ENCODE results near the gene EIF4ENIF1.
"Not testable (repeated sequence)": the region's sequence is repeated elsewhere in the genome, so short reads cannot be mapped to it uniquely, and the experiment has no call there.

Gene EIF4ENIF1

GRCh38 chr22:31492151-31492550 is 2.5 kb upstream of the EIF4ENIF1 start:
- in situ Hi-C loops (cut with MboI; ENCODE audit: low sequenced_read_pairs, unreplicated experiment) = no loop called here
- DNase-seq (ENCODE audit: low spot score) = no peak
- TF ChIP-seq, protein P1, sequence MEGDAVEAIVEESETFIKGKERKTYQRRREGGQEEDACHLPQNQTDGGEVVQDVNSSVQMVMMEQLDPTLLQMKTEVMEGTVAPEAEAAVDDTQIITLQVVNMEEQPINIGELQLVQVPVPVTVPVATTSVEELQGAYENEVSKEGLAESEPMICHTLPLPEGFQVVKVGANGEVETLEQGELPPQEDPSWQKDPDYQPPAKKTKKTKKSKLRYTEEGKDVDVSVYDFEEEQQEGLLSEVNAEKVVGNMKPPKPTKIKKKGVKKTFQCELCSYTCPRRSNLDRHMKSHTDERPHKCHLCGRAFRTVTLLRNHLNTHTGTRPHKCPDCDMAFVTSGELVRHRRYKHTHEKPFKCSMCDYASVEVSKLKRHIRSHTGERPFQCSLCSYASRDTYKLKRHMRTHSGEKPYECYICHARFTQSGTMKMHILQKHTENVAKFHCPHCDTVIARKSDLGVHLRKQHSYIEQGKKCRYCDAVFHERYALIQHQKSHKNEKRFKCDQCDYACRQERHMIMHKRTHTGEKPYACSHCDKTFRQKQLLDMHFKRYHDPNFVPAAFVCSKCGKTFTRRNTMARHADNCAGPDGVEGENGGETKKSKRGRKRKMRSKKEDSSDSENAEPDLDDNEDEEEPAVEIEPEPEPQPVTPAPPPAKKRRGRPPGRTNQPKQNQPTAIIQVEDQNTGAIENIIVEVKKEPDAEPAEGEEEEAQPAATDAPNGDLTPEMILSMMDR (IDR thresholded peaks at IDR 0.05; ENCODE audit: borderline replicate concordance, control extremely low read depth, extremely low read depth, insufficient read depth, missing control alignments) = no peak

GRCh38 chr22:31491218-31491962 is 1.7 kb upstream of the EIF4ENIF1 start:
- TF ChIP-seq, protein P1 (IDR thresholded peaks at IDR 0.05; ENCODE audit: borderline replicate concordance, control extremely low read depth, extremely low read depth, insufficient read depth, missing control alignments) = no peak
- DNase-seq (ENCODE audit: low spot score) = no peak
- in situ Hi-C loops (cut with MboI; ENCODE audit: low sequenced_read_pairs, unreplicated experiment) = no loop called here

GRCh38 chr22:31490496-31490925 is 869 bp upstream of the EIF4ENIF1 start:
- in situ Hi-C loops (cut with MboI; ENCODE audit: low sequenced_read_pairs, unreplicated experiment) = no loop called here
- TF ChIP-seq, protein P1 (IDR thresholded peaks at IDR 0.05; ENCODE audit: borderline replicate concordance, control extremely low read depth, extremely low read depth, insufficient read depth, missing control alignments) = no peak
- DNase-seq (ENCODE audit: low spot score) = peak; percentile 79

DNA sequence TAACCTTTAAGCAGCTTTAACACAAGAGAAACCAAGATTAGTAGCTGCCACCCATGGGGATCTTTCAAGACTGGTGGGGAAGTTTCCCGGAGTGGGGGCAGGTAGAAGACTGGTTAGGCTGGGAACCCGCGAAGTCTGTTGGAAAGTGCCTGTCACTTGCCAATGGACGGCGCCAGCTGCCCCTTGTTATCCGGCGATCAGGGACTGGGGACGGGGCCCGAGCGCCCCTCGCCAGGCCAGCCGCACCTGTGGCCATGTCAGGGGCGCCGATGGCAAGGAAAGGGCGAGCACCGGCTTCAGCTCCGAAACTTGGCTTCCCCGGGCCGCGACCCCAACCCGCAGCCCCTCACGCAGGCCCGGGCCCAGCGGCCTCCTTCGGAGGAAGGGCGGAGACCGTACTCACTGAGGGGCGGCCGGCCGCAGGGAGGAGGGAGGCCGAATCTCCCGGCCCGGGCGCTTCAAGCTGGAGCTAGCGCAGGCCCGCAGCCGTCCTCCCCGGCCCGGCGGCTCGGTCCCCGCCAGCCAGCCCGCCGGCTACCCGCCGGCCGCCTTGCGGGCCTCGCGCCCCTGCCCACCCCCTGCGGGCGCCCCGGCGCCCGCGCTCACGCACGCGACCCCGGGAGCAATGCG is 539 bp downstream of the EIF4ENIF1 start:
- TF ChIP-seq, protein P1 (IDR thresholded peaks at IDR 0.05; ENCODE audit: borderline replicate concordance, control extremely low read depth, extremely low read depth, insufficient read depth, missing control alignments) = no peak
- DNase-seq (ENCODE audit: low spot score) = peak; percentile 69
- in situ Hi-C loops (cut with MboI; ENCODE audit: low sequenced_read_pairs, unreplicated experiment) = no loop called here

DNA sequence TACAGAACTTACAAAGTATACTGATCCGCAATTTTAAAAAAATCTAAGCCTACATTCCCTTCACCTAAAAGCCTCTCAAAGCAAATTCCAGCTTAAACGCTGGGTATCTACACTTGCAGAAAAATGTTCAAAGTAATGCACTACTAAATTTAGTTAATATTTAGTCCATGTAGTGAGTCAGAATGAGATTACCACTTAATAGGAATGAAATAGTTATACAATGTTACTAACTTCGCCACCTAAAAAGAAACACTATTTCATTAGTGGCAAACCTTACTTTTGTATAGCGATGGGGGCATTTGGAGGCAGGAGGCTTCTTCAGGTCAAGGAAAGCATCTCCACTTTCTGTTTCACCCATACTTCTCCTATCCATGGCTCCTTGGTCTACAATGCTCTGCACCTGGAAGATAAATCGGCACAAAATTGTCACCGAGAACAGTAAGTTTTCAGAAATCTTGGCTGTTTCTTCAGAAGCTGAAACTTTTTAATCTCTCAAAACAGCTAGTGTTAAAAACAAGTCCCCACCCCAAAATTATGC is 1.2 kb downstream of the EIF4ENIF1 start:
- in situ Hi-C loops (cut with MboI; ENCODE audit: low sequenced_read_pairs, unreplicated experiment) = no loop called here
- TF ChIP-seq, protein P1 (IDR thresholded peaks at IDR 0.05; ENCODE audit: borderline replicate concordance, control extremely low read depth, extremely low read depth, insufficient read depth, missing control alignments) = no peak
- DNase-seq (ENCODE audit: low spot score) = peak; percentile 35

- TF ChIP-seq, protein P1 (IDR thresholded peaks at IDR 0.05; ENCODE audit: borderline replicate concordance, control extremely low read depth, extremely low read depth, insufficient read depth, missing control alignments) = no peak
- no peak for DNase-seq (ENCODE audit: low spot score)
- in situ Hi-C loops (cut with MboI; ENCODE audit: low sequenced_read_pairs, unreplicated experiment) = no loop called here
These were observed 2.7 kb downstream of the EIF4ENIF1 start for GRCh38 chr22:31486951-31487350.

DNA sequence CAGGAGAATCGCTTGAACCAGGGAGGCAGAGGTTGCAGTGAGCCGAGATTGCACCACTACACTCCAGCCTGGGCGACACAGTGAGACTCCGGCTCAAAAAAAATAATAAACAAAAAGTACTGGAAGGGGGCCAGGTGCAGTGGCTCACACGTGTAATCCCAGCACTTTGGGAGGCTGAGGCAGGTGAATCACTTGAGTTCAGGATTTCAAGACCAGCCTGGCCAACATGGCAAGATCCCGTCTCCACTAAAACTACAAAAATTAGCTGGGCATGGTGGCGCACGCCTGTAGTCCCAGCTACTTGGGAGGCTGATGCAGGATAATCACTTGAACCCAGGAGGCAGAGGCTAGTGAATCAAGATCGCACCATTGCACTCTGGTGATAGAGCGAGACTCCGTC is 3.3 kb downstream of the EIF4ENIF1 start:
- in situ Hi-C loops (cut with MboI; ENCODE audit: low sequenced_read_pairs, unreplicated experiment); DNase-seq (ENCODE audit: low spot score): not testable (repeated sequence)

DNA sequence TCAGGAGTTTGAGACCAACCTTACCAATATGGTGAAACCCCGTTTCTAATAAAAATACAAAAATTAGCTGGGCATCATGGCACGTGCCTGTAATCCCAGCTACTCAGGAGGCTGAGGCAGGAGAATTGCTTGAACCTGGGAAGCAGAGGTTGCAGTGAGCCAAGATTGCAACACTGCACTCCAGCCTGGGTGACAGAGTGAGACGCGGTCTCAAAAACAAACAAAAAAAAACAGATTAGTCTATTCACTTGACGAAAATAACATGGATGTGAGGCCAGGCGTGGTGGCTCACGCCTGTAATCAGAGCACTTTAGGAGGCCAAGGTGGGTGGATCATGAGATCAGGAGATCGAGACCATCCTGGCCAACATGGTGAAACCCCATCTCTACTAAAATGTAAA is 7.2 kb downstream of the EIF4ENIF1 start:
- DNase-seq (ENCODE audit: low spot score); in situ Hi-C loops (cut with MboI; ENCODE audit: low sequenced_read_pairs, unreplicated experiment): not testable (repeated sequence)
